HG03439 (cell line): ENCODE measurements around the gene ARRDC1.
"Not testable (repeated sequence)": the region's sequence is repeated elsewhere in the genome, so short reads cannot be mapped to it uniquely, and the experiment has no call there.

Source experiments
- ATAC-seq: cut with Tn5 transposase; IDR thresholded peaks from one replicate; pipeline ENCODE4 v1.9.1; 2021; ENCODE audit warnings: mild to moderate bottlenecking, moderate library complexity; ENCODE audit not compliant: unreplicated experiment

ARRDC1 gene, protein sequence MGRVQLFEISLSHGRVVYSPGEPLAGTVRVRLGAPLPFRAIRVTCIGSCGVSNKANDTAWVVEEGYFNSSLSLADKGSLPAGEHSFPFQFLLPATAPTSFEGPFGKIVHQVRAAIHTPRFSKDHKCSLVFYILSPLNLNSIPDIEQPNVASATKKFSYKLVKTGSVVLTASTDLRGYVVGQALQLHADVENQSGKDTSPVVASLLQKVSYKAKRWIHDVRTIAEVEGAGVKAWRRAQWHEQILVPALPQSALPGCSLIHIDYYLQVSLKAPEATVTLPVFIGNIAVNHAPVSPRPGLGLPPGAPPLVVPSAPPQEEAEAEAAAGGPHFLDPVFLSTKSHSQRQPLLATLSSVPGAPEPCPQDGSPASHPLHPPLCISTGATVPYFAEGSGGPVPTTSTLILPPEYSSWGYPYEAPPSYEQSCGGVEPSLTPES

DNA sequence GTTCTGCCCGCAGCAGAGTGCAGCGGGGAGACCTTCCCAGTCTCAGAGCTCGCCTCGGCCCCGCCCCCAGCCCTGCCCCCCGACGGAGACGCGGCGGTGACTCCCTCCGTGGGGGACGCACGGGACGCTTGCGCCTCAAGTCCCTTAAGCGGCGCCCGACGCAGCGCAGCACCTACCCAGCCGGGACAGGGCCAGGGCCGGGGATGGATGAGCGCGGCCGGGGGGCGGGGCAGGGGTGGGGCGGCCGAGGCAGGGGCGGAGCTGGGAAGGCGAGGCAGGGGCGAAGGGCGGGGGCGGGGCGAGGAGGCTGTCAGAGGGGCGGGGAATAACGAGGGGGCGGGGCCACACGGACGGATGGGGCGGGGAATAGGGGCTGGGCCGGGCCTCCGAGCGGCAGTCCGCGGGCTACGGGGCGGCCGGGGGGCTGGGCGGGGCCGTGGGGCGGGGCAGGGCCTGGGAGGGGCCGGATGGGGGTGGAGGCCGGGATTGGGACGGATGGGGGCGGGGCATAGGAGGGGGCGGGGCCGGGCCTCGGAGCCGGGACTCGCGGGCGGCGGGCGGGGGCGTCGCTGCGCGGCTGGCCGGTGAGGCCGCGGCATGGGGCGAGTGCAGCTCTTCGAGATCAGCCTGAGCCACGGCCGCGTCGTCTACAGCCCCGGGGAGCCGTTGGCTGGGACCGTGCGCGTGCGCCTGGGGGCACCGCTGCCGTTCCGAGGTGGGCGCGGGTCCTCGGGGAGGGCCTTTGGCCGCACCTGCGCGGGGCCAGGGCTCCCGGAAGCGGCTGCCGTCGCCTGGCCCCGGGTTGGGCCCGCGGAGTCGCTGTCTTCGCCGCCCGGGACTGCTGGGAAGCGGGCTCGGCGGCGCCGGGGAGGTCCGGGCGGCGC, at the start of gene ARRDC1:
Gene ARRDC1, plus strand, starts transcription at position 566 of the 884 bp plus-strand sequence. Its CDS starts 32 bp downstream, at position 598.
- peak; percentile 66 for ATAC-seq

DNA sequence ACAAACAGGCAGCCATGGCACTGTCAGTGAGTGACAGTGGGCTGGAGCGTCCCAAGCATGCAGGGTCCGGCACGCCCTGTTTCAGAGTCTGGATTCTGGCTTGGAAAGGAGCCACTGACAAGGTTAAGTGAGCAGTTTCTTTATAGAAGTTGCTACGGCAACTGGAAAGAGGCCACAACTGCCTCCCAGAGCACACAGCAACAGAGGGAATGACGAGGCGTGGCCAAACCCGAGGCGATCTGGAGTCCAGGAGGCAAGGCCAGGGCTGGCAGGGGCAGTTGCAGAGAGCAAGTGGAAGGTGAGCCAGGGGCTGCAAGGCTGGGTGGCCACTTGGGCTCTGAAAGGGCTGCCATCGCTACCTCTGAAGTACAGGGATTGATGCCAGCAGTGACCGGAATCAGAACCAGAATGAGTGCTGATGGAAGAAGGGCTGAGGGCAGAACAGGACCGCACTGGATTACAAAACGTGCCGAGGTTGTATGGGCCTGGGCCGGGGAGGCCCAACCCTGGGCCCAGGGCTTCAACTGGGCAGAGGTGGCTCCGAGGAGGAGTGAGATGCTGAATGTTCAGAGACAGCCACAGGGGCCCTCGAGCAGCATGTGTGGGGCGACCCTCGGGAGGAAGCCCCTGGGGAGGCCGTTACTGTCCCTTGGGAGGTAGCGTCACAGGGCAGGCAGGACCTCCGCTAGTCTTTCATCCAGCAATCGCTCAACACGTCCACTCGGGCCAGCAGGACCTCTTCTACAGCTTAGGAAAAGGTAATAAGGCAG, 49.2 kb upstream of the ARRDC1 start:
- no peak for ATAC-seq

DNA sequence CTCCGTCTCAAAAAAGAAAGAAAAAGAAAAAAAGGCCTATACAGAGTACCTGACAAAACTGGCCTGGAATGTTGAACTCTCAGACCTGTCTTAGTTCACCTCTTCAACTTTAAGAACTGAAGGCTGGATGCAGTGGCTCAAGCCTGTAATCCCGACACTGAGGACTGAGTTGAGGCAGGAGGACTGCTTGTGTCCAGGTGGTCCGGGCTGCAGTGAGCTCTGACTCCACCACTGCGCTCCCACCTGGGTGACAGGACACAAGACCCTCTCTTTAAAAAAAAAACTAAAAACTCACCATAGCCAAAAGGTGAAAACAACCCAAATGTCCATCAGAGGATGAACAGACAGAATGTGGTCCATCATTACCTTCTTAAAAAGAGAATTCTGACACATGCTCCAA, 47.4 kb upstream of the ARRDC1 start:
- no peak for ATAC-seq

DNA sequence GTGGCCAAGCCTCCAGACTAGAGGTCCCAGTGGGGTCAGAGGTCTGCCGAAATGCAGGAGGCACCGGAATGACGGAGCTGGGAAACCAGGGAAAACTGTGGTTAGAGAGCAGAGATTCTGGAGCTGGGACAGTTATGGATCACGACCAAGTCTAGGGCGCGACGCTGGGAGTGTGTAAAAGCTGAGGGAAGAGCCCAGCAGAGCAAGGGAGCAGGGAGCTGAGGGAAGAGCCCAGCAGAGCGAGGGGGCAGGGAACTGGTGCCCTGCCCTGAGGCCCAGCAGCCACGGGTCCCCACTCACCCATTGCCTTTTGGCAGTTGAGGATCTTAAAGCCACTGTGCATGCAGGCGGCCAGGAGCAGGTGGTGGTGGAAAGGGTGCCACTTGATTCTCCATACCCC, 41.4 kb upstream of the ARRDC1 start:
- ATAC-seq, result no peak

DNA sequence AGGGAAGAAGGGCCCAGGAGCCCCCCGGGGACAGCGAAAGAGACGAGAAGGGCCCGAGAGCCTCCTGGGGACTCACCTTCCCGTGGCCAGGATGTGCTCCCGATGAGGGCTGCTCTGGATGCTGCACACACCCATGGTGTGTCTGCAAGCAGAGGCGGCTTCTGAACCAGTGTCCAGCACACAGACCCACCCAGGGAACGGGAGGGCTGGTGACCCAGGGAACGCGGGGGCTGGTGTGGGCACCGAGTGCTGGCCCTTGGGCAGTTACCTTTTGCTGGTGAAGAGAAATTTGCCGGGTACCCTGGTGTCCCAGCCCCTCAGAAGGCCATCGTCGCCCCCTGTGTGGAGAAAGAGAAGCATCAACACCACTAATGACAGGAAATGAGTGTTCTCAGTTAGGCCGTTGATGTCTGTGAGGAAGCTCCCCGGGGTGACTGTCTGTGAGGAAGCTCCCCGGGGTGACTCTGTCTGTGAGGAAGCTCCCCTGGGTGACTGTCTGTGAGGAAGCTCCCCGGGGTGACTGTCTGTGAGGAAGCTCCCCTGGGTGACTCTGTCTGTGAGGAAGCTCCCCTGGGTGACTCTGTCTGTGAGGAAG, 40.6 kb upstream of the ARRDC1 start:
- no peak for ATAC-seq

DNA sequence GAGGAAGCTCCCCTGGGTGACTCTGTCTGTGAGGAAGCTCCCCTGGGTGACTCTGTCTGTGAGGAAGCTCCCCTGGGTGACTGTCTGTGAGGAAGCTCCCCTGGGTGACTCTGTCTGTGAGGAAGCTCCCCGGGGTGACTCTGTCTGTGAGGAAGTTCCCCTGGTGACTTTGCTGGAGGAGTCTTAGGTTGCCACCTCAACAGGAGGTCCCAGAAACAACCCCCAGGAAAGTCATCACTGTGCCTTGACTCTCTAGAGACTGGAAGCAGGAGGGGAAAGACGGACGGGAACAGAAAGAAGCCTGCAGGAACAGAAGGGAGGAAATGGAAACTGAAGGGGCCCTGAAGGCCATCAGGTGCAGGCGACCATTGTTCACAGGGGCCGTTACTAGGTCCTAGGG, 37.0 kb upstream of the ARRDC1 start:
- not testable (repeated sequence) for ATAC-seq

DNA sequence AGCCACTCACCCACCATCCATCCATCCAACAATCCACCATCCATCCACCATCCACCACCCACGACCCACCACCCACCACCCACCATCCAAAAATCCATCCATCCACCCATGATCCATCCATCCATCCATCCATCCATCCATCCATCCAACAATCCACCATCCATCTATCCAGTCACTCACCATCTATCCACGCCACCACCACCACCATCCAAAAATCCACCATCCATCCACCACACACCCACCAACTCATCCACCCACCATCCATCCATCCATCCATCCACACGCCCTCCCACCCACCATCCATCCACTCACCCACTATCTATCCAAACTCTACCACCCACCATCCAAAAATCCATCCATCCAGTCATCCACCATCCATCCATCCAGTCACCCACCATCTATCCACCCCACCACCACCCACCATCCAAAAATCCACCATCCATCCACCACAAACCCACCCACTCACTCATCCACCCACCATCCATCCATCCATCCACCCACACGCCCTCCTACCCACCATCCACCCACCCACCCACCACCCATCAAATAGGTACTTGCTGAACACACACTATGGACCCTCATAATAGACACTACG, 35.8 kb upstream of the ARRDC1 start:
- no peak for ATAC-seq

DNA sequence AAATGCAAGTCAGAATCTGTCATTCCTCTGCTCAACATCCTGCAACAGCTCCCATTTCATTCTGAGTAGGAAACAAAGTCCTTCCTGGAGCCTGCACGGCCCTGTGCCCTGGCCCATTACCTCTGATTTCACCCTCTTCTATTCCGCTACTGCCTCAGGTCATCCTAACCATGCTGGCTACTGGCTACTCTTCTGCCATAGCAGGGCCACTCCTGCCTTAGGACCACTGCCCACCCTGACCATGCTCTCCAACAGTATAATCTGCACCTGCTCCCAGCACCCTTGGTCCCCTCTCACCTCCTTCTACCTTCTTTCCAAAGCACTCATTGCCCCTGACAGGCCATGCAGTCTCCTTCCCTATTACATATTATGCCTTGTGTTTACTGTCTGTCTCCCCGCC, 34.9 kb upstream of the ARRDC1 start:
- no peak for ATAC-seq

DNA sequence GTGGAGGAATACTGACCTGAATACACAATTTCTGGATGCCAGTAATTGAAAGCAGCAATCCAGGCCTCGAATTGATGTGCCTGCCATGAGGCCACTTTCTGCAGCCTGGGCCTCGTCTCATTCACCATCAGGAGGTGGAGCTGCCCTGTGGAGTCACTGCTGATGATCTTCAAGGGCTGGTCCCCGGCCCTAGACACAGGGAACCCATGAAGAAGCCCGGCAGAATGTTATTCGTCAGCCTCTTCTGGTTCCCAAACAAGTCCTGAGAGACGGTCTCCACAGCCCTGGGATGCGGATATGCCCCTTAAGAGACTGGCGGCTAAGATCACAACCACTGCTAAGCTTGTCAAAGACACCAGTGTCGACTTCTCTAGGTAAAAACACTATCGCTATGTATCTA, 31.3 kb upstream of the ARRDC1 start:
- ATAC-seq, result no peak

DNA sequence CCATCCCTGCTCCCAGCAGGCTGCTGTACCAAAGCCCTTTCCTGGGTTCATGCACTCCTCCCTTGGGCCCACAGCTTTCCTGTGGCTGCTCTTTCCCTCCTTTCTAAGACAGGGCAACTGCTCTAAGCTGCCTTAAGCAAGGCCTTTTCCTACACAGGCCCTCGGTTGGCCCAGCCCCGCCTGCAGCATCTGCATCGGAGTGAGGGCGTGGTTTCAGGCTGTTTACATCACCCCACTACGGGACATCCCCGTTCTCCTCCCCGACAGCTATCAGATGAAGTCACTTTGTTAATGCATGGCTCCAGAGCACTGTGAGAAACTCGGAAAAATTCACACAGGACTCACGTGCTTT, 30.1 kb upstream of the ARRDC1 start:
- no peak for ATAC-seq

DNA sequence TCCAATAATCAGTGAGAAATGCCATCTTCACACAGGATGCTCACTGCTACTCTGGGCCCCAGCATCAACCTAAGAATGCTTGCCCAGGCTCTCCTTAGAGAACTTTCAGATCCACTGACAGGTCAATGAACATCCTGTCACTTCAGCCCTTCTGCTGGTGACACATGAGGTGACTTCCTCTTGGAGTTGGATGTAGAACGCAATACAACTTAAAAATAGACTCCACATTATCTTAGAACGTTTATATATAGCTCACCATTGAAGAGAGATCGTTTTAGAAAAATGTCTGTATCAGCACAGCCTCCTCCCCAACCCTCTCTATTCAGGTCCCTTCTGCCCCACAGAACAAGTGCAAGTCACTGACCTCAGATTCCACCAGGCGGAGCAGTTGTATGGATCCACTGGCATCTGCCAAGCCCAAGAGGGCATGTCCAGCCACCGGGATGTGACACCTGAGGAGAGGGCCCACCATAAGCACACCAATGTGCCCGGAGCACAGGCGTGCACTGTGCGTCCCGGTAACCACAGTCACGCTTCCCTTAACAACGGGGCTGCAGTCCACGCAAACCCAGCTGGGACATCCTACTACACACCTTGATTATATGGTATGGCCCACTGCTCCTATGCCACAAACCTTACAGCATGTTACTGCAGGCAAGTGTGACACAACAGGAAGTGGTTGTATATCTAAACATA, 29.6 kb upstream of the ARRDC1 start:
- no peak for ATAC-seq

DNA sequence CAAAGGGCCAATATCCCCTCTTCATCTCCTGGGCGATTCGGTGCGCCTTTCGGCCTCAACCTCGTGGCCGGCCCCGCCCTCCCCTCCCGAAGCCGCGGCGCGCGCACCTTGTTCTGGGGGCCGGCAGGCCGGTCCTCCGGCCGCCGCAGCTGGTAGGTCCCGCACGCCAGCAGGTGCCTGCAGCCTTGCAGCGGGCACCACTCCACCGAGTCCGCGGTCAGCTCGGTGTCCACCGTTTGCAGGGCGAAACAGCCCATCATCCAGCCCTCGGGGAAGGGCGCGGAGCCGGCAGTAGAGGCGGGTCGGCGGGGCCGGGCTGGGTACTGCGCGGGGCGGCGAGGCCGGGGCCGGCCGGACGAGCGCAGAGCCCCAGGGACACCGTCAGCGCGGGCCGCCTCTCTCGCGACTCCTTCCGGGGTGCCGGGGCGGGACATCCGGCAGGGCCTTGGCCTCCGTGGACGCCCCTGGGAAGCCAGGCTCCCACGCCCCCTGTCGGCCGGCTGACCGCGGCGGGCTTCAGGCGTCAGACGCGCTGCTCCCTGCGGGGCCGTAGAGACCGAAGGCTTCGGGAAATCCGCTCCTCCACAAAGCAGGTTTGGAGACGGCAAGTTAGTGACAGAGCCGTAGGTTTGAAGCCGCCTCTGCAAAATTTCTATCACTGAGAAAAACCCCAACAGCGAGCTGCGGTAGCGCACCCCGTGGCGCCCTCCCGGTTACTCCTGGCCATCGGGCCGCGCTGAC, 26.8 kb upstream of the ARRDC1 start, which contains the start of gene DPH7:
Gene DPH7, minus strand, starts transcription at position 408 of the 741 bp plus-strand sequence. Its CDS starts 148 bp downstream, at position 260.
- peak; percentile 81 for ATAC-seq

DNA sequence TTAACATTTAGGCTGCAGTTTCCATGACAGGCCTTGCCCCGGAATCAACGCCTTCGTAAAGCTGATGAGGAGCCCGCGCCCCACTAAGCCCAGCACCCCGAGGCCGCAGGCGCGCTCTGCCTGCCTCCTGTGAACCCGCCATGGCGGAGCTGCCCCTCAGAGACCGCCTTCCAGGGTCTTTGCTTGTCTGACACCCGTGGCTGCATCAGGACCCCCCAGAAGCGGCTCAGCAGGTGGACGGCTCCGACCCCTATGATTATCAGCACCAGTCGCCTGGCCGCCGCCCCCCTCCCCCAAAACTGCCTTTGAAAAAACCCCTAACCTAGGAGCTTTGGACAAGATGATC, 26.3 kb upstream of the ARRDC1 start:
- ATAC-seq, result no peak

DNA sequence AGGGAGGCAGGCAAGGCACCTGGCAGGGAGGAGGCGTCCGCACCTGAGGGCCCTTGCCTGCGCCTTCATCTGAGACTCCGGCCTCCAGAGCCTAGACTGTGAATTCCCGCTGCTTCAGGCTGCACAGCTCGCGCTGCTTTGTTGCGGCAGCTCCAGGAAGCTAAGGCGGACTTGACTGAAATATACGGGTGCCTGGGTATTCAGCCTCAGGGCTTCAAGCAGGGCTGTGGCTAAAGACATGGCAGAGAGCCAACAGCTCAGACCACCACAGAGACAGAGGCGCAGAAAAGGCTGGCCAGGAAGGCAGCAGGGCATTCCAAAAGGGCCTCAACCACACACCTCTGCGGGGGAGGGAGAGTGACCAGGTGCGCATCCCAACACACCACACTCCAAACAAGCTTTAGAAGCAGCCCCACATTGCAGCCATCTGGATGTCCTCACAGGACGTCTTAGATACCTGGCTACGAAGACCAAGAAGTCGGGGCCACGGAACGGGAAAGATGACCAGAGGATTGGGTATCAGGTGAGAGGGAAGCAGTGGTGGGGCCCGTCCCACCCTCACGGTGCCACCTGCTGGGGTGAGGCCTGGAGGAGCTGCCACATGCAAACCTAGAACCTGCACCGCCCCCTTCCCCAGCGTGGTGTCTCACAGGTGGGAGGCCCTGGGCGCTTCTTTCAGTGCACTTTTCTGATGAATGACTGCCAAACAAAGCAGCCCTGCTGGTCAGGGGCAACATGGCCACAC, 25.1 kb upstream of the ARRDC1 start:
- ATAC-seq, result no peak

DNA sequence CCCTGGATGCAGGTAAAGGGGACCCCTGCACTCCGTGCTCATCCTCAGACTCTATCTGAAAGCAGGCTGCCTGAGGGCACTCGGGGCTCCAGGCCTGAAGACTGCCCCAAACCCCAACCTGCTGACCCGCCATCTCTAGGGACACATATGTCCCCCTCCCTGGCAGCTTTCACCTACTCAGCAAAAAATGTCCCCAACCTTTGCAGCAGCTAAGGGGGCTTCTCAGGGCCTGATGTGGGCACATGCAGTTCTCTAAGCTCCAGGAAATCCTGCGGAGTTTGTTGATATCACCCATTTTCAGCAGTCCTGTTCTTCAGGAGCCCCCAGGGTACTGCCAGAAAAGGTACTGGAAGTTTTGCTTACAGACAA, 24.5 kb upstream of the ARRDC1 start:
- no peak for ATAC-seq

DNA sequence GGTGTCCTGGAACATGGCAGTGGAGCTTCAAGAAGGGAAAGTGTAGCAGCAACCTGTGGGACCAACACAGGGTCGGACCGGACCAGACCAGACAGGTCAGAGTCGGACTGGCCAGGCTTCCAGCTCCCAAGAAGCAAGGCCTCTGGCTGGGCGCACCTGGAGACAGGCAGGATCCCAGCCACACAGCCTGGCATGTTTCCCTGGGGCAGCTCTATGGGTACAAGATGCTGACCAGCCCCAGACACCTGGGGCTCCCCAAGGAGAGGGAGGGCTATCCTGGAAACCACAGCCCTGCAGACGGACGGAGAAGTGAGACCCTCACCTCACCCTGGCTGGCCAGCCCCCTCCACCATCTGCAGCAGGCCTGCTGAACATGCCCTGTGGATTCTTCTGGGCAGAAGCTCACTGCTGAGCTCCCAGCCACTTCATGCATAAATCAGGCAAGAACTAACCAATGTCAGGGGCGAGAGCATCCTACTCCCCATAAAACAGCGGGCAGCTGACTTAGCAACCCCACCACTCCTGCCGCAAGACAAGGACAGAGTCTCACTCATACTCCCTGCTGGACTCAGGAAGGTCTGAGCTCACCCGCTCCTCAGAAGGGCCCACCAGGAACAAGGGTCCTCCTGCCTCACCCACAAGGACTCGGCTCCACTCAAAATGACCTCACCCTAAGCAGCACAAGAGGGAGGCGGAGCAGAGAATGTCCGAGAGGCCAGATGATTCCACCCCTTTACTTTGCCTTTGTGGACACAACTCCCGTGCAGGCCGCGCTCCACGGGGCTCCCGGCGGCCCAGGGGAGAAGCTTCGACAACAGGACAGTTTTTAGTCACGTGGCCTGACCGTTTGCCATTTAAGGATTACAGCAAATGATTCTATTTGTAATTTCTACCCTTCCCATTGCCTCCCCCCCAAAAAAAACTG, 23.9 kb upstream of the ARRDC1 start:
- ATAC-seq, result no peak

DNA sequence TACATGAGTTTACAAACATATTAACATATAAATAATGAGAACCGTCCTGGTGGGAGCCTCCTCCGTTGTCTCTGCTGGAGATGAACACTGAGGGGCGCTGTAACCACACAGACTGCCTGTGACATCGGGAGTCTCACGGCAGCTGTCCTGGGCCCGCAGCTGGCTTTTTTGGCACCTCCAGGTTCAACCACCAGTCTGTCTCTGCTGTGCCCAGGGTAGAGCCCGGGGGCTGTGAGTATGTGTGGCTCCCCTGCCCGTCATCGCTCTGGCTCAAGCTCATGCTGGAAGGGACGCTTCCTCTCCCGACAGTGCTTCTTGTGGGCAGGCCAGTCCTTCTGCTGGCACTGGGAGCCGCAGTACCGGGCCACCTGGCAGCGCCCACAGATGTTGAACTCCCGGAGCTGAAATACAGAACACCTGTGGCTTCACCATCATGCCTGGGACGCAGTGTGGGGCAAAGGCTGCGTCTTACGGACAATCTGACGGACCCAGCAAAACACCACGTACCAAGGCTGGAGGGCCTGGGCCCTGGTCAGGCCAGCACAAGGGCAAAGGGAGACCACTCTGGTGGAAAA, 23.1 kb upstream of the ARRDC1 start:
- no peak for ATAC-seq
